LNCAP (cell line): Measurements from ENCODE around the gene SFRP4.

ENCODE experiments used
- CTCF ChIP-seq: fragments of 450-650 bp; IDR thresholded peaks from 2 replicates; pipeline ENCODE4 v1.5.1; 2017; ENCODE audit warnings: mild to moderate bottlenecking

The SFRP4 gene

GRCh38 chr7:37947941-37948210 lies 31.3 kb upstream of the SFRP4 start:
- no peak for TF ChIP-seq CTCF

GRCh38 chr7:37947138-37947940 lies 30.7 kb upstream of the SFRP4 start:
- no peak for TF ChIP-seq CTCF

- TF ChIP-seq CTCF: no peak
Observed at GRCh38 chr7:37945336-37945735, 28.7 kb upstream of the SFRP4 start.

- no peak for TF ChIP-seq CTCF
Observed at GRCh38 chr7:37944737-37945054, 28.1 kb upstream of the SFRP4 start.

- TF ChIP-seq CTCF: no peak
Observed at GRCh38 chr7:37943905-37944736, 27.5 kb upstream of the SFRP4 start.

GRCh38 chr7:37942934-37943610 lies 26.5 kb upstream of the SFRP4 start:
- TF ChIP-seq CTCF: no peak

GRCh38 chr7:37933018-37933566 lies 16.5 kb upstream of the SFRP4 start:
- no peak for TF ChIP-seq CTCF
